Dedifferentiated amniotic fluid mesenchymal stem cell (primary cell): ENCODE measurements around the gene MEP1B.

Experiments
- DNase-seq: peaks from one replicate; pipeline ENCODE4 v3.0.0-alpha.2; 2016; ENCODE audit errors: extremely low spot score

MEP1B gene

DNA sequence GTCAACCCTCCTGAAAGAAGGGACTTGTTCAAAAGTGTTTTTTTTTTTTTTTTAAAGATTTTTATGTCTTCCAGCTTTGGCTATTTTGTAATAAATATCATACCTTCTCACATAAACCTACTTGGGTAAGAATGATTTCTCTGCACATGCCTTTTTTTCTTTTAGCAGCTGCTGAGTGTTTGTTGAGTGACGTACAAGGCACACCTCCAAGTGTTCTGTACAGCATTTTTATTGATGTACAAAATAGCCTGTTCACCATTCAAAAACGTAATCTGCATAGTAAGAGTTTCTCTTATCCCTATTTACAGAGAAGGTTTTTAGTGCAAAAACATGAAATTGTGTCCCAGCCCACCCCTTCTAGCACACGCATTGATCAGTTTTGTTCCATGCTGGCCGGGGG, 77.6 kb downstream of the MEP1B start:
- no peak for DNase-seq
